Upper lobe of left lung (tissue), 4 donors: ENCODE data around the gene PRKCE.

Experiments
- POLR2A ChIP-seq, 4 donors: fragments of 450-650 bp; IDR thresholded peaks; one replicate each; pipeline ENCODE4 v1.5.1; 2016 to 2017; ENCODE audit warnings: antibody characterized with exemption in 4 of 4, mild to moderate bottlenecking in 2 of 4
- TF ChIP-seq, protein P1 (sequence below), 6 experiments: fragments of 450-650 bp in 4 of 6; fragments of 200-600 bp in 2 of 6; sonication (generic) in 2 of 6; IDR thresholded peaks; one replicate each; pipeline ENCODE4 v1.5.1; 2016 to 2019; ENCODE audit warnings: antibody characterized with exemption in 6 of 6

- TF ChIP-seq POLR2A (IDR thresholded peaks at IDR 0.05): no peak
- TF ChIP-seq, protein P1, sequence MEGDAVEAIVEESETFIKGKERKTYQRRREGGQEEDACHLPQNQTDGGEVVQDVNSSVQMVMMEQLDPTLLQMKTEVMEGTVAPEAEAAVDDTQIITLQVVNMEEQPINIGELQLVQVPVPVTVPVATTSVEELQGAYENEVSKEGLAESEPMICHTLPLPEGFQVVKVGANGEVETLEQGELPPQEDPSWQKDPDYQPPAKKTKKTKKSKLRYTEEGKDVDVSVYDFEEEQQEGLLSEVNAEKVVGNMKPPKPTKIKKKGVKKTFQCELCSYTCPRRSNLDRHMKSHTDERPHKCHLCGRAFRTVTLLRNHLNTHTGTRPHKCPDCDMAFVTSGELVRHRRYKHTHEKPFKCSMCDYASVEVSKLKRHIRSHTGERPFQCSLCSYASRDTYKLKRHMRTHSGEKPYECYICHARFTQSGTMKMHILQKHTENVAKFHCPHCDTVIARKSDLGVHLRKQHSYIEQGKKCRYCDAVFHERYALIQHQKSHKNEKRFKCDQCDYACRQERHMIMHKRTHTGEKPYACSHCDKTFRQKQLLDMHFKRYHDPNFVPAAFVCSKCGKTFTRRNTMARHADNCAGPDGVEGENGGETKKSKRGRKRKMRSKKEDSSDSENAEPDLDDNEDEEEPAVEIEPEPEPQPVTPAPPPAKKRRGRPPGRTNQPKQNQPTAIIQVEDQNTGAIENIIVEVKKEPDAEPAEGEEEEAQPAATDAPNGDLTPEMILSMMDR (IDR thresholded peaks at IDR 0.05): no peak
Measured at GRCh38 chr2:45692566-45692965, 41.1 kb downstream of the PRKCE start.
